Measurements from ENCODE around the gene PRKAR1B. TPM values are rescaled to one million over a fixed set of nuclear protein-coding genes. Genes with fewer than 3 reads are reported as not detected.
A peak's percentile ranks its signal among the peaks of the same experiment; 100 is the strongest.

The PRKAR1B gene
- total RNA-seq, 1 donor from 2014 or later, result 80.7 TPM

- no peak for FAIRE-seq
- peak; percentile 62 to 86 for DNase-seq (ENCODE audit: low spot score in 2 of 2)
Observed at GRCh38 chr7:596819-597182, 130.3 kb downstream of the PRKAR1B start.

- DNase-seq (ENCODE audit: low spot score in 2 of 2), result no peak
- no peak for FAIRE-seq
Observed at GRCh38 chr7:596071-596818, 130.8 kb downstream of the PRKAR1B start.

DNA sequence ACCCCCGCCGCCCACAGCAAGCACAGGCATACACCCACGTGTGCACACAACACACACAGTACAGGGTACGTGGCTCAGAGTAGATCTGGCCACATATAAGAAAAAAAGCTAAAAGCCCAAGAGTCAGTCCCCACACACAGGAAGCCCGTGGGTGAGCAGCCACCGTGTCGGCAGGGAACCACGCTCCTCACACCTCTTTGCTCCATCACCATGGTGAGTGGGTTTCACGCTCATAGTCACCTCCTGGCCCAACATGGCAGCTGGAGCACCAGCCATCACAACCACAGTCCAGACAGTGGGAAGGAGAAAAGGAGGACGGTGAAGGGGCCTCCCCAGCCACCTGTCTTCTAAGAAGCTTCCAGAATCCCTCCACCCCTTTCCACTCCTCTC, 131.5 kb downstream of the PRKAR1B start:
- DNase-seq (ENCODE audit: low spot score in 2 of 2), result no peak
- no peak for FAIRE-seq

DNA sequence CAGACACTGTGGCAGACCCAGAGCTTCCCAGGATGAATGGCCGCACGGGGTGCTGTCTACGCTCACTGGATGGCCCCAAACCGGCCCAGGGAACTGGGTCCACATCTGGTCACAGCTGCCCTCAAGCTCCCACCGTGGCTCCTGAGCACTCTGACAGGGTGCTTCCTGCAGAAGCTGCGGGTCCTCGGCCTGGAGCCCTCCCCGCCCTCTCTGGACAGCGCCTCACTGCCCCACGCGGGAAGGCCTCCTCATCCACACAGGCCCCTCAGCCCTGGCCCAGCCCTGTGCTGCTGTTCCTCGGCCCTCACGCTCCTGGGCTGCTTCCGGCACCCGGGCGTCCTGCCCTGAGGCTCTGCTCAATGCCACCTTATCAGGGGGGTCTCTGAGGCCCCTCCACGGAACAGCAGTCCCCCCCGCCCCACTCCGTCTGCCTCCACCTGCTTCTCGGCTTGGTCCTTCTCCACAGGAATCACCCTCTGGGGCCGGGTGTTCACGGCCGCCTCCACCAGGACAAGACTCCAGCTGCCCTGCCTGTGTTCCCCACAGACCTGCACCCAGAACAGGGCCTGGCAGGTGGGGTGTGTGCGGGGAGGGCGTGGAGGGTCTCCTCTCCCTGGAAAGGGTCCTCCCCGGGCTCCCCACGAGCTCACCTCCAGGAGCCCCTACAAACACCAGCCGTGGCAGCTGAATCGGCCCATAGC, 132.0 kb downstream of the PRKAR1B start:
- DNase-seq (ENCODE audit: low spot score in 2 of 2), result no peak
- FAIRE-seq, result no peak

DNA sequence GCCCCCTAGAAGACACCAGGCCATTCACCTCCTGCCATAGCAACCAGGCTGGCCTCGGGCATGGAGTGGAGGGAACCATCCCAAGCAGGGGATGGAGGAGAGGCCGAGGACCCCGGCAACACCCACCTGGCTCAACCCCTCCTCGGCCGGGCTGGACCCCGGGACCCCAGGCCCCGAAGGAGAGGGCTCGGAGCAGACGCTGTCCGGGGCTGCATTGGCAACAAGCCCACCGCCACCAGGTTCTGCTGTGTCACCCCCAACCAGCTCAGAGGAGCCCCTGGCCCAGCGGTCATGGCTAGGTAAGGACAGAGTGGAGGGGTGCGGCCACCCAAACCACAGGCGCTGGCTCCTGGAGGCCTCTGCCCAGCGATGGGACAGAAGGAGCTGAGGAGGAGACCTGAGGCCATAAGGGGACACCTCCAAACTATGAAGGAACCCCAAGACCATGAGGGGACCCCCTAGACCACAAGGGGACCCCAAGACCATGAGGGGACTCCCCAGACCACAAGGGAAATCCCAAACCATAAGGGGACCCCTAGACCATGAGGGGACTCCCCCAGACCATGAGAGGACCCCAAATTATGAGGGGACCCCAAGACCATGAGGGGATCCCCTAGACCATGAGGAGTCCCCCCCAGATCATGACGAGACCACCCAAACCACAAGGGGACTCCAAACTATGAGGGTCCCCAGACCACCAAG, 132.7 kb downstream of the PRKAR1B start:
- no peak for FAIRE-seq
- no peak for DNase-seq (ENCODE audit: low spot score in 2 of 2)

- DNase-seq (ENCODE audit: low spot score in 2 of 2), result no peak
- FAIRE-seq, result no peak
Observed at GRCh38 chr7:593324-594115, 133.6 kb downstream of the PRKAR1B start.

GRCh38 chr7:591856-592628, 135.0 kb downstream of the PRKAR1B start:
- DNase-seq (ENCODE audit: low spot score in 2 of 2) (no peak), FAIRE-seq (no peak)

- FAIRE-seq, result no peak
Observed at GRCh38 chr7:590731-591551, 136.1 kb downstream of the PRKAR1B start.

GRCh38 chr7:589781-590575, 137.1 kb downstream of the PRKAR1B start:
- FAIRE-seq, result no peak

More at GRCh38 chr7:590731-591551, 136.1 kb downstream of the PRKAR1B start:
- no peak for DNase-seq (ENCODE audit: low spot score in 2 of 2)

GRCh38 chr7:587767-588166, 139.3 kb downstream of the PRKAR1B start:
- no peak for FAIRE-seq
- no peak for DNase-seq (ENCODE audit: low spot score in 2 of 2)

More at GRCh38 chr7:589781-590575, 137.1 kb downstream of the PRKAR1B start:
- no peak for DNase-seq (ENCODE audit: low spot score in 2 of 2)

DNA sequence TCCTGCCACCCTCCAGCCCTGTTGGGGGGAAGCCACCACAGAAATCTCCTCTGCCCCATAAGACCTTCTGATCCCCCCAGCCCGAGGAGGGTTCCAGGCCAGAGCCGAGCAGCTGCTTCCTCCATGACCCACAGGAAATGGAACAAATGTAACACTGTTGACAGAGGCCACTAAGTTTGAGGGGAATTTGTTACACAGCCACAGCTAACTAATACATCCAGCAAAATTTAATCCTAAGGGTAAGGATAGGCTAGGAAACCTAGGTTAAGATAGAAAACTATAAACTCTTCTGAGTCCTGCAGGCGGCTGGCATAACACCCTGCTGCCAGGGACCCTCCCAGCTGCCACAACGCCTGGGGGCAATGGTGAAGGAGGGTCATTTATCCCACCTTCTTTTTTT, 140.6 kb downstream of the PRKAR1B start:
- no peak for FAIRE-seq
- DNase-seq (ENCODE audit: low spot score in 2 of 2), result no peak

- DNase-seq (ENCODE audit: low spot score in 2 of 2), result no peak
- no peak for FAIRE-seq
Observed at GRCh38 chr7:585873-586272, 141.2 kb downstream of the PRKAR1B start.

DNA sequence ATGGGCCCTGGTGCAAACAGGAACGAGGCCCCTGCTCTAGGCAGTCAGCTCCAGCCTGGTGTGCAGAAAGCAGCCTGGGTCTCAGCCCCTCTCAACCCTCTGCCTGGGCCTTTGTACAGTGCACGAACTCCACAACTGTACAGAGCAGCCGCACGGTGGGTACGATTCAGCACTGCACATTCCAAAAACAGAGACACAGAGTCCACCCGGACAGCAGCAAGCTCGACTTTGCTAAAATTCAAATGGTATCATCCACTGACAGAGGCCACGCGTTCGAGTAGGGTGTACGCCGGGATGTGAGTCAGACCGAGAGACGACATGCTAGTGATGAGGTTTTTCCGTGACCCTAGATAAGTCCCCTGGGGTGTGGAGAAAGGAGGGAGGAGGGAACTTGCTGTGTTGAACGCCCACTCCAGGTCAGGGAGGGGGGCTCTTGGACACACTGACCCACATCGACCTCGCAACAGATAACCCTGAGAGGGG, 141.8 kb downstream of the PRKAR1B start:
- no peak for FAIRE-seq

DNA sequence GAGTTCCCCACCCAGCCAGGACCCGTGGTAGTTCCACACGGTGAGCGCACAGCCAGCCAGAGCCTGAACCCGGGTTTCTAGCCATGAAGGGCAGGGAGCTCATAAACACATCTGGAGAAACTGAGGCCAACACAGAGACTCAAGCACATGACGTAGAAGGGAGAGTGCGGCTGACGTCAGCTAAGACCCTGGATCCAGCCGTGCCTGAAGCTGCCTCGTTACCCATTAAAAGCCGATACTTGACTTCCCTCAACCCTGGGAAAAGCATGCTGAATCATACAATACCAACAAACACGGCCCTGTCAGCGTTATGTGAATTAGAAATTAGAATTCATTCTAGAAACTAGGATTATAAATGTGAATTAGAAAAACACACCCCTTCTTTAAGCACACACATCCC, 142.3 kb downstream of the PRKAR1B start:
- FAIRE-seq (no peak), DNase-seq (ENCODE audit: low spot score in 2 of 2) (no peak)

More for the DNA sequence above, 141.8 kb downstream of the PRKAR1B start:
- no peak for DNase-seq (ENCODE audit: low spot score in 2 of 2)

- DNase-seq (ENCODE audit: low spot score in 2 of 2) (no peak), FAIRE-seq (no peak)
Observed at GRCh38 chr7:584122-584465, 143.0 kb downstream of the PRKAR1B start.

GRCh38 chr7:583410-584121, 143.5 kb downstream of the PRKAR1B start:
- FAIRE-seq (no peak), DNase-seq (ENCODE audit: low spot score in 2 of 2) (no peak)

- FAIRE-seq, result no peak
Observed at GRCh38 chr7:582931-583330, 144.2 kb downstream of the PRKAR1B start.

More at GRCh38 chr7:582931-583330, 144.2 kb downstream of the PRKAR1B start:
- no peak for DNase-seq (ENCODE audit: low spot score in 2 of 2)
